Muscle of arm (tissue), 12 donors: ENCODE results near the gene KIAA1671. TPM values are rescaled to one million over a fixed set of nuclear protein-coding genes. Genes with fewer than 3 reads are reported as not detected.

ENCODE experiments used
- DNase-seq: peaks from one replicate; pipeline ENCODE4 v3.0.0-alpha.2; 2013
- polyA plus RNA-seq, 12 donors: library from polyadenylated mRNA; unstranded; fragments of 120-200 nt; gene quantifications; one replicate each; pipeline ENCODE4 v1.2.1, GENCODE V29; 2013; ENCODE audit not compliant: insufficient read length in 12 of 12

The KIAA1671 gene
- polyA plus RNA-seq, 12 donors, result 22.8 to 48.6 (median 33.3) TPM; not detected in 1

DNA sequence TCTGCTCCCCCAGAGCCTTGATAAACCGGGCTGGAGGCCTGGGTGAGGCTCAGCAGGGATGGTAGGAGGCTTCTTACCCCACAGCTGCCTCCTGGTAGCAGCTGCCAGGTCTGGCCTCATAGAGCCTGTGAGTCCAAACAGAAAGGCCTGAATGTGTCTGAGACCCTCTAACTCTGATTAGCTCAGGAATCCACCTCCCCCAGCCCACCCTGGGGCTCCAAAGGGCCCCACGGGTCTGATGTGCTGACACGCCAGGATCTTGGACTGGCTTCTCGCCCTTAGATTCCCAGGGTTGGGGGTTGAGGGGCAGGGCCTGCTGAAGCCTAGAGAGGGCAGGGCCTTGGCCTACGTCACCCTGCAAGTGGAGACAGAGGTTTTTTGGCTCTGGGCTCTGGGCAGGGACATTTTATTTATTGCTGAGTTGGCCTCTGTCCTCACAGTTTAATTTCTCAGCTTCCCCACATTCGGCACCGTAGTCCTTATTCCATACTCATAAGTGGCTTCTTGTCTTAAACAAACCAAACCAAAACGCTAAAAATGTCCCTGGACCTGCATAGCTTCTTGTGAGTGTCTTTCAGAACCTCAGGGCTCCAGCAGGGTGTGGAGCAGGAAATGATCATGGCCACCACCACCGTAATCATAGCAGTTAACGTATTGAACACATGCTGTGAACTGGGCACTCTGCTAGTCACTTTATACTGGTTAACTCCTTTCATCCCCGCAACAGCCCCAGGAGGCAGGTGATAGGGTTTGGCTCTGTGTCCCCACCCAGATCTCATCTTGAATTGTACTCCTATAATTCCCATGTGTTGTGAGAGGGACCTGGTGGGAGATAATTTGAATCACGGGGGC, 25.1 kb downstream of the KIAA1671 start:
- no peak for DNase-seq

DNA sequence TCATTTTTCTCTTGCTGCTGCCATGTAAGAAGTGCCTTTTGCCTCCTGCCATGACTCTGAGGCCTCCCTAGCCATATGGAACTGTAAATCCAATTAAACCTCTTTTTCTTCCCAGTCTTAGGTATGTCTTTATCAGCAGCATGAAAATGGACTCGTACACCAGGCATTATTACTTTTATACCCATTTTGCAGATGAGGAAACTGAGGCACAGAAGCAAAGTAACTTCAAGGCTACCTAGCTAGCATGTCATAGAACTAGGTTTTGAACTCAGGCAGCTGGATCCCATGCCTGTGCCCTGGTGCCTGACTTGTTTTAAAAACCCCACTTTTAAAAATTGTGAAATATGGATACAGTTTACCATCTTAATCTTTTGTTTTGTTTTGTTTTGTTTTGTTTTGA, 25.8 kb downstream of the KIAA1671 start:
- DNase-seq, result no peak

DNA sequence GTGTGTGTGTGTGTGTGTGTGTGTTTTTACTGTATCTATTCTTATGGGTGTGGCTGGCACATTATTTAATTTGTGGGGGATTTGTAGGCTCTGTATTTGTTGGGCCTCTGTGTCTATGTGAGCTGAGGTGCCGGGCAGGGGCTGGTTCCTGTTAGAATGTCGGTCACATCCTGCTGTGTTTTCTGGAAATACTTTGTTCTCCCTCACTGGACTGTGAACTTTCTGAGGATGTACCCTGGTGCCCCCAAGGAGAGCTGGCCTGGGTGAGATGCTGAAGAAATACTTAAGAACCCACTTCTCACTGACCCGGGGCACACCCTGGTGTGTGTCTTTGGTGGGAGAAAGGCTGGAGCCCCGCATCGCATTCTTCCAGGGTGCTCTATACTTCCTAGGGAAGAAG, 28.6 kb downstream of the KIAA1671 start:
- DNase-seq, result no peak

DNA sequence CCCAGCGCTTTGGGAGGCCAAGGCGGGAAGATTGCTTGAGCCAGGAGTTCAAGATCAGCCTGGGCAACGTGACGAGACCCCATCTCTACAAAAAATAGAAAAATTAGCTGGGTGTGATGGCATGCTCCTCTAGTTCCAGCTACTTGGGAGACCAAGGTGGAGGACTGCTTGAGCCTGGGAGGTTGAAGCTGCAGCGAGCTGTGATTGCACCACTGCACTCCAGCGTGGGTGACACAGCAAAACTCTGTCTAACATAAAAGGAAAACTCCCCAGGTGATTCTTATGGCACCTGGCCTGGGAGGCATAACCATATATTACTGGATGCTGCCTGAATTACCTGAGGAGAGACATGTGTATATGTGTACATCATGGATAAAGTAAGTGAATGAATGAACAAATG, 29.1 kb downstream of the KIAA1671 start:
- no peak for DNase-seq

DNA sequence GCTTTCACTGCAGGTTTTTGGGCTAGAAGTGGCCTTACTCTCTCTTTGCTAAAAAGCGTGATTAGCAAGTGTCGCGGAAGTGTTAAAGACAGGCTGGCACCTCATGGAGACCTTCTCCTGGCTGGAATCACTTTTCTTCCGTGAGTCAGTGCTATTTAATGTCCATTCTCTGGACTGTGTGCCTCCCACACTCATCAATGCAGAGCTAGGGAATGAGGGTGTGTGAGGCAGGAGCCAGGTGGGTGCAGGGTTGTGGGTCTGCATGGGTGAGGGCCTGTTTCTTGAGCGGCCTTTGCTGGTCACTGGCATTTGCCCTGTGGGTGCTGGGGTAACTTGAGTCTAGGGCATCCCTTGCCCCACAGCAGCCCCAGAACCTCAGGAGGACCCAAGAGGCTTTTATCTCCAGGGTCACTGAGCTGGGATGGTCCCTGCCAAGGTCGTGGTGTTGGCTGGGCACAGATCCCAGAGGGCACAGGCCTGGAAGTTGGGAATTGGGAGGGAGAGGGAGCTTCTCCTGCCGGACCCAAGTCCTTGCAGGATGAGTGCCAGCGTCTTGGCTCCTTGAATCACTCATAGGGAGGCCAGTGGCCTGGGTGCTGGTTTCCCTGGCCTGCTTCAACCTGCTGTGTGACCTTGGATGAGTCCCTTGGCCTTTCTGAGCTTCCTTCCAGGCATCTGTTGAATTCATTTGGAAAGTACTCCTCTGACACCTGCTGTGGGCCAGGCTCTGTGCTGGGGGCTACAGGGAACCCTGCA, 30.0 kb downstream of the KIAA1671 start:
- DNase-seq, result no peak

DNA sequence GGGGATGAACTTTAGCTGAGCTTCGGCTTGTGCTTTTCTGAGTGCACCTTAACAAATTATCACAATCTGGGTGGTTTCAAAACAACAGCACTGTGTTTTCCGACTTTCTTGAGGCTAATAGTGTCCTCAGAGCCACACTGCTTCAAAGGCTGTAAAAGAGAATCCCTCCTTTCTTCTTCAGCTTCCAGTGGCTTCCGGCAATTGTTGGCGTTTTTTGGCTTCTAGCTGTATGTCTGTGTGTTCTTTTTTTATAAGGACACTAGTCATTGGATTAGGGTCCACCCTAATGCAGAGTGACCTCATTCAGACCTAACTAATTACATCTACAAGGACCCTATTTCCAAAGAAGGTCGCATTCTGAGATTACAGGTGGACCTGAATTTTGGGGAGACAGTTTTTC, 30.6 kb downstream of the KIAA1671 start:
- no peak for DNase-seq

DNA sequence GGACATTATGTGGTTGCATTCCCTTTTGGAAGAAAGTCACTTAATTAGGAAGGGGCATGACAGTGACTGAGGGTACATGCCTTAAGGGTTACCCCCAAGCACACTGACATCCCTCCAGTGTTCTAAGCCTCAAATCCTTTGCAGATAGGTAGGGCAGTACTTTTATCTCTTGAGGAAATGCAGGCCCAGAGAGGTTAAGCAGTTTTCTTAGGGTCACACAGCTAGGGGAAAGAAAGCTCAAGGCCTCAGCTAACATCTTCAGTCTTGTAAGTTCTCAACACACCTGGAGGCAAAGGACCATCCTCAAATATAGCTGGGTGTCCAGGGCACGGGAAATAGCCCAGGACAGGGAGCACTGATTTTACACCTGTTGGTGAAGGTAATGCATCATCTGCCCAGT, 31.6 kb downstream of the KIAA1671 start:
- no peak for DNase-seq

DNA sequence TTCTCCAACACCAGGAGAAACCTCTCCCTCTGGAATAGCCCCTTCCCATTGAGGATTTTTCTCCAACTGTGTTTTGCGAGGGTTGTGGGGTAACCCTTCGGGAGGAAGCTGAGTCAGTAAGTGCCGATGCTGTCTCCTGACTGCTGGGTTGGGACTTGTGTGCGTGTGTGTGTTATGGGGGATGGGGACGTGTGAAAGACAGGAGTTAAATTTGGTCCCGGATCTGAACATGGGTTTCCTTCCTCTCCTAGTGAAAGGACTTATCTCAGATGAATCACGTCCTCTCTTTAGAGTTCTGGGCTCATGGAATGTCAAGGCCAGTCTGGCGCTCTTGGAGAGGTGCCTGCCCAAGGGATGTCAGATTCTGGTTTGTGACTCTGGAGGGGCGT, 33.3 kb downstream of the KIAA1671 start:
- no peak for DNase-seq

DNA sequence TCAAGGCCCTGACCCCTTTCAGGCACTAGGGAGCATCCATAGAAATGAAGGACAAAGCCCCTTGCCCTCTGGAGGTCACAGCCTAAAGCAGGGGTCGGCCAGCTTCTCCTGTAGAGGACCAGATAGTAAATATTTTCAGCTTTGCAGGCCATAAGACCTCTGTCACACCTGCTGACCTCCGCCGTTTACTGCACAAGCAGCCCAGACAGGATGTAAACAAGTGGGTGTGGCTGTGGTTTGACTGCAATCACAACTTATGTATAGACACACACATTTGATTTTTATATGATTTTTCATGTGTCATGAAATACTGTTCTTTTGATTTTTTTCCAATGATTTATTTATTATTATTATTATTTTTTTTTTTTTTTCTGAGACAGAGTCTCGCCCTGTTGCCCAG, 34.3 kb downstream of the KIAA1671 start:
- DNase-seq, result no peak

DNA sequence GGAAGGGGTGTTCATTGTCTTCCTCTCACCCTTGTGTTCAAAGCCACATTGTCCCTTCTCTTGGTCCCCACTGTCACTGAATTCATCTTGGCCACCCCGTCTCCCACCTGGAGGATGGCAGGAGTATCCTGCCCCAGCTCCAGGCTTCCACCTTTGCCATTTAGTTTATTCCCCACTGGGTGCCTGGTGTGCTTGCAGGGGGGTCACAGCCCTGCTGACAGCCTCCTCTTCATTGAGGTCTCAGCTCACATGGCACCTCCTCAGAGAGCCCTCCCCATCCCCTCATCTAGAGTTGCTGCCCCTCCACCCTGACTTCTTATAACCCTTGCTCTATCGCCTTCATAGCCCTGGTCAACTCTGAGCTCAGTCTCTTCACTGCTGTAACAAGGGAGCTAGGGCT, 36.6 kb downstream of the KIAA1671 start:
- DNase-seq, result no peak

DNA sequence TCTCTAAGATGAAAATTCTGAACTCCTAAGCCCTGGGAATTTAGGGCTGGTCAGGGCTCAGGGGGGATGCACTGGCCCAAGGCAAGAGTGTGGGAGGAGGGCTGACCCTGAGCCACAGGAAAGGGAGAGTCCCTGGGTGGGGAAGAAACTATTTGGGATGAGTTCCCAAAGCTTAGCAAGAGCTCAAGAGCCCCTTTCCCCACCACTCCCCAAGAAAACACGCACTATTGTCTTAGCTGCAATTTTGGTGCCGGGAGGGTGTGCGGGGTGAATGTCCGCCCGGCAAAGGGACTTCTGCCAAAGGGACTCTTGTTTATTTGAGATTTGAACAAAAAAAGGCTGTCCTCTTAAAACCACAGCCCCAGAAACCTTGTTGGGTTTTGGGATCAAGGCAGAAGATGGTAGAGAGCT, 37.0 kb downstream of the KIAA1671 start:
- DNase-seq, result no peak

DNA sequence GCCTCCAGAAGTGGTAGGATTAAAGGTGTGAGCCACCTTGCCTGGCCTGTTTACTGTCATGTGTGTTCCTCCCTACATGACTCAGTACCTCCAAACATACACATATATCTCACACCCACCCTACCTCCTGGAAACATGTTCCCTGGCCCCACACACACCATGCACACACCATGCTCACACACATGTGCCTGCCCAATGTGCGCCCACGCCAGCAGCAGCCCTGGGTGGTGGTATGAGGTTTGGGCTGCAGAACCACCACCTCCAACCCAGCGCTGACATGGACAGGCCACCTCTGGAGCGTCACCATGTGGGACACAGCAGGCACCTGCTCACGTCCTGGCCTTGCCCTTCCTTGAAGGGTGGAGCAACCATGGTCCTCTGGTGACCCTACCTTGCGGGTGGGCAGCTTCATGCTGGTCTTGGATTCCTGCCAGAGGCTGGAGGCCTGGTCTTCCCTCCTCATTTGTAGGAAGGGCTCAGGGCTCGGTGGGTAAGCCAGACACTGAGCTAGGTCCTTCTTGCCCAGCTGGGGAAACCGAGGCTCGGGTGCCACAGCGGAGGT, 37.9 kb downstream of the KIAA1671 start:
- no peak for DNase-seq

DNA sequence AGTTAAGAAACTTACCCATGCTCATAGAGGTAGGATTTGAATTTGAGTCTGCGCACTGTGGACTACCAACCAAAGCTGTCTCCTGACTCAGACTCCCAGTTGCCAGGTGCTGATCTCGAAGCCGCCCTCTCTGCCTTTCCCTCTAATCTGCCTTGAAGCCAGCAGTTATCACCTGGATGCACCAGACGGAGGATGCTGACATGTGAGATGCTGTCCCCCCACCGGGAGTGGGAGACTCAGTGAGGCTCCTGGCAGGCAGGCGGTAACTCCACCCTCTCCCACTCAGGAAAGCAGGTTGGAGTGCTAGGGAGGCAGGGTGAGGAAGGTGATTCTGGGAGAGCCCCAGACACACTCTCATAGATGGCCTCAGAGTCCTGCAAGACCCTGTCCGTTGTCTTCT, 40.4 kb downstream of the KIAA1671 start:
- DNase-seq, result no peak

DNA sequence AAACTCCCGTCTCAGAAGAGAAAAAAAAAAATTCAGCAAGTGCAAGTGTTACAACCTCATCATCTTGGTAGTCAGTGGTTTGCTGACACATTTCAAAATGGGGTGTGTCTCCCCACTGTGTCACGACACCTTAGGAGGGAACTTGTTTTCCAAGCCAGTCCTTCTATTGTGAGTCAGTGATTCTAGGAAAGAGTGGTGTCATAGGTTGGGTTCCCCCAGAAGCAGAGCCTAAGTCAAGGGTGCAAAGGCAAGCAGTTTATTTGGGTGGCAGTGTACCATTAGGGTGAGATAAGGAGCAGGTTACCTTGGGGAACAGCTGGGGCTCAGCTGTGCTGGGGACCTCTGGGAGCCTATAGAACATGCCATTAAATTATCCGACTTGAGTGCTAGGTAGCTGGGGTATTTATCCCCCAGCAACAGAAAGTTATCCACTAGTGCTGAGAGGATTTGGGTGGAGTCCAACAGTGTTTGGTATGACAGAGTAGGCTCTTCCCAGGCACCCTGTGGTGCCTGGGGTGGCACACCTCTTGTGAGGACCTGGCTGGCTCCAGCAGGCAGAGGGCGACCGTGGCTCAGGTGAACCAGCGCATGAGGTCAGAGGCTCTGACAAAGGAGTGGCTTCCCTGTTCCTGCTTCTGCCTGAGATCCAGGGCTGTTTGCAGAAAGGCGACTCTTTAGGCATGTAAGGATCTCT, 41.7 kb downstream of the KIAA1671 start:
- no peak for DNase-seq

DNA sequence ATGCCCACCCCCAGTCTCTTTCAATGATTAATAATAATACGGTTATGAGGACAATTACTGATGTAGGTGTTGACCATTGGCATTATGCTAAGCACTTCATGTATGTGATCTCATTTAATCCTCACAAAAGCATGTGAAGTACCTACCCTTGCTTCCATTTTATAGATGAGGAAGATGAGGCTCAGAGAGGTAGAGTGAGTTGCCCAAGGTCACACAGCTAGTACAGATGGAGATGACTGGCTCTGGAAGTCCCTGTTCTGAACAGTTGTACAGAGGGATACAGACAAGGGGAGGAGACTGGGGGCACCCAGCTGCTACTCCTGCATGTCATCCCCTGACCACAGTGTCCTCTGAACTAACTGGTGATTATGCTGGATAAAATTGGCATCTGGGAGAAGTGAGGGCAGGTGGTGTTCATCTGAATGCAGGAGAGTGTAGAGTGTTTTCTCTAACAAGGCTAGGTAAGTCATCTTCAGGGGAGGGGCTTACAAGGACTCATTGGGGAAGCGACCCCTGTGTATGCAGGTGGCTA, 43.2 kb downstream of the KIAA1671 start:
- no peak for DNase-seq

DNA sequence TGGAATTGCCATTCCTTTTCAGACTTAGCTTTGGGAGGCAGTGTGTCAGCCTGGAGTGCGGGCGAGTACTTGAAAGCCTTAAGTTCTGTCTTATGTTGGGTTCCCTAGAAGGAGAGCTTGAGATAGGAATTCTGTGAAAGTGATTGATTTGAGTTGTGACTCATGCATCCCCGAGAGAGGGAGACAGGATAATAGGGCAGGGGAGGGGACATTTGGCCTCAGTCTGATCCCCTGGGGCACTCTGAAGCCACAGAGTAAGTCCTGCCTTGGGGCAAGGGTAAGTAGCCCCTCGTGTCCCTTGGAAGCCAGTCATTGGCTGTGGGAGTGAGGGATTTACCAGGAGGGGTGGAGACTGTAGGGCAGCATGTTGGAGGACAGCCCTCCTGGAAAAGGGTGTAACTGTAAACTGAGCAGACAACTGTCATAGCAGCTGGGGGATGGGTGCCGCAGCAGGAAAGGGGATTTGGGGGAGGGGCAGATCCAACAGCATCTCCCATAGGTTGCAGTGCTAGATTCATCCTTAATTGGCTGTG, 44.0 kb downstream of the KIAA1671 start:
- no peak for DNase-seq

DNA sequence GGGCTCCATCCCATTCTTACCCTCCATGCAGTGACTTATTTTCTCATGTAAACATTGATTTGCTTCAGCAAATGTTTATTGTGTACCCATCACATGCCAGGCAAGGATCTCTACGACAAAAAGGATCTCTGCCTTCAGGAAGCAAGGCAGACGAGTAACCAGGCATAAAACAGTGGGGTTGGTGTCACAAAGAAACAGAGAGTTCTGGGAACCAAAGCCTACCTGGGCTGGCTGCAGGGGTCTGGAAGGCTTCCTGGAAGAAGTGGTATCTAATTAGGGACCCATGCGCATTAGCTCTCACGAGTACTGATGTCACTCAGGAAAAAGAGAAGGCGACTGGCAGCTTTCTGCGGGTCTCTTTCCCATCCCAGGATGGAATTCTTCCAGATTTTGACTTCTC, 44.5 kb downstream of the KIAA1671 start:
- no peak for DNase-seq

DNA sequence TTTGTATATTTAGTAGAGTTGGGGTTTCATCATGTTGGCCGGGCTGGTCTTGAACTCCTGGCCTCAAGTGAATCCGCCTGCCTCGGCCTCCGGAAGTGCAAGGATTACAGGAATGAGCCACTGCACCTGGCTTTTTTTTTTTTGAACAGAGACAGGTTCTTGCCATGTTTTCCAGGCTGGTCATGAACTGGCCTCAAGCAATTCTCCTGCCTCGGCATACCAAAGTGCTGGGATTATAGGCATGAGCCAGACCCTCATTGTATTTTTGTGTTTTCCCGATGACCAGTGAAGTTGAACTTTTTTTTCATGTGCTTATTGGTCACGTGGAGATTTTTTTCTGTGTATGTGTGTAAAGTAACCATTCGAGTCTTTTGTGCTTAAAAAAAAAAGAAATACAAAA, 48.2 kb downstream of the KIAA1671 start:
- DNase-seq, result no peak

DNA sequence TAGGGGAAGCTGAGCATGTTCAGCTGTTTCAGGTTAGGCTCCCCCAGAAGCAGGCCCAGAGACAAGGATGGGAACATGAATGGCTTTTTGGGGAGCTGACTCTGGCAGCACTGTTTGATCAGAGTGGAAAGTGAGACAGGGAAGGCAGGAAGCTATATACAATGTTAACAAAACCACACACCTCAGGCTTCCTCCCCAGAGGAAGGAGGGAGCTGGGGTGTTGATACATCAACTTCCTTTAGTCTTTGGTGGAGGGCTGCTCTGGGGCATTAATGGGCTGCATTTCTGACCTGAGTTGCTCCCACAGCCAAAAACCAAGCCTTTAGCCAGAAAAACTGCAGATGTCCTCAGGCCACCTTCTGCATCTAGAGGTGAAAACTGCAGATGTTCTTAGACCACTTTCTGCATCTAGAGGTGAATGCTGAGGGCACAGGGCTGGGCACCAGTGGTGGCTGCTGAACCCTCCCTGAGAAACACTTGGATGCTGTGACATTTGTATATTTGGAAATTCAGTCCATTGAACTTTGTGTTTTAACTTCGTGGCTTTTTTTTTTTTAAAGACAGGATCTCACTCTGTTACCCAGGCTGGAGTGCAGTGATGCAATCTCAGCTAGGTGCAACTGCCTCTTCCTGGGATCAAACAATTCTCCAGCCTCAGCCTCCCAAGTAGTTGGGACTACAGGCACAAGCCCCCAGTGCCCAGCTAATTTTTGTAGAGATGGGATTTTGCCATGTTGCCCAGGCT, 49.9 kb downstream of the KIAA1671 start:
- DNase-seq, result no peak

DNA sequence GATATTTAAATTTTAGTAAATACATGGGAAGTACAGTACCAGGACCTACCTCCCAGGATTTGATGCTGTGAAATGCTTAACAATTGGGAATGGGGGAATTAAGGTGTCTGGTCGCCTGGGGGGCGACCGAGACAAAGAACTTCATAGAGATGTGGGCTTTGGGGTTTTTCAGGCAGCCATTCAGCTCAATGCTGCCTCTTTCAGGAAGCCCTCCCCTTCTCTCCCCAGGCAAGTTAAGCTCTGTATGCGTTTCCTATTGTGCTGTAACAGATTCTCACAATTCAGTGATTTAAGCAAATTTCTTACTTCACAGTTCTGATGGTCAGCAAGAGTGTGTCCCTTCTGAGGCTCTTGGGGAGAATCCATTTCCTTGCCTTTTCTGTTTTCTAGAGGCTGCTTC, 53.8 kb downstream of the KIAA1671 start:
- DNase-seq, result no peak

DNA sequence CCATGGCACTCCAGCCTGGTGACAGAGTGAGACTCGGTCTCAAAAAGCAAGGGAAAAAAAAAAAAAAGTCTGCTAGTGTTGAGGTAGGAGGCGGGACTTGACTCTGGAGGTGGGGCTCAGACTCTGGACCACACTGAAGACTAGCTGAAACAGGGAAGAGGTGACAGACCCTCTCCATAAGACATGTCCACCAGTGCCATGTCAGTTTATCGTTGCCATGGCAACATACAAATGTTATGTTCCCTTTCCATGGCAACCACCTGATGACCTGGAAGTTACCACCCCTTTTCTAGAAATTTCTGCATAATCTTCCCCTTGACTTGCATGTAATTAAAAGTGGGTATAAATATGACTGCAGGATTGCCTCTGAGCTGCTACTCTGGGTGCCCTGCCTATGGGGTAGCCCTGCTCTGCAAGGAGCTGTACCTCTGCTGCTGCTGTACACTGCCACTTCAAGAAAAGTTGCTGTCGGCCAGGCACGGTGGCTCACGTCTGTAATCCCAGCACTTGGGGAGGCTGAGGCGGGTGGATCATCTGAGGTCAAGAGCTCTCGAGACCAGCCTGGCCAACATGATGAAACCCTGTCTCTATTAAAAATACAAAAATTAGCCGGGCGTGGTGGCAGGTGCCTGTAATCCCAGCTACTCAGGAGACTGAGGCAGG, 55.1 kb downstream of the KIAA1671 start:
- no peak for DNase-seq
